Activated naive CD8-positive, alpha-beta T cell treated with anti-CD3 and anti-CD28 coated beads, Interleukin-2, amount 10 ng/mL, durations not matched to agents 7 days and 5 days (primary cell): ENCODE data around the gene ARNT2. TPM values are rescaled to one million over a fixed set of nuclear protein-coding genes. Genes with fewer than 3 reads are reported as not detected.

Experiments used
- ATAC-seq: fragments of 150-1000 bp; cut with Tn5 transposase; one replicate; pipeline ENCODE4 v1.10.0; 2021; ENCODE audit warnings: low read depth, moderate library complexity
- POLR2A ChIA-PET: fragments of 350-600 bp; sonication (Branson Sonifier 250); formaldehyde crosslinking; loops from one replicate; lab custom pipeline; 2021; ENCODE audit warnings: antibody characterized with exemption; lab: Charles Lee
- DNase-seq: peaks from one replicate; pipeline ENCODE4 v3.0.0; 2021
- H3K27ac Mint-ChIP-seq: one replicate; pipeline ENCODE4 v1.8.0; 2022; ENCODE audit warnings: mild to moderate bottlenecking, mixed read lengths
- H3K27me3 Mint-ChIP-seq: one replicate; pipeline ENCODE4 v1.8.0; 2022; ENCODE audit warnings: mild to moderate bottlenecking, moderate library complexity, mixed read lengths
- H3K36me3 Mint-ChIP-seq: one replicate; pipeline ENCODE4 v1.8.0; 2021; ENCODE audit warnings: mild to moderate bottlenecking, mixed read lengths
- H3K4me1 Mint-ChIP-seq: one replicate; pipeline ENCODE4 v1.8.0; 2021; ENCODE audit warnings: mixed read lengths
- H3K4me3 Mint-ChIP-seq: one replicate; pipeline ENCODE4 v1.8.0; 2022; ENCODE audit warnings: mild to moderate bottlenecking, moderate library complexity, mixed read lengths
- H3K9me3 Mint-ChIP-seq: one replicate; pipeline ENCODE4 v1.8.0; 2021; ENCODE audit warnings: mixed read lengths
- total RNA-seq, 2 experiments: library from RNA; stranded (reverse); gene quantifications; one replicate each; pipeline ENCODE4 v1.2.3, GENCODE V29; 2021

Gene ARNT2
- total RNA-seq, 2 experiments from 2014 or later, result not detected

DNA sequence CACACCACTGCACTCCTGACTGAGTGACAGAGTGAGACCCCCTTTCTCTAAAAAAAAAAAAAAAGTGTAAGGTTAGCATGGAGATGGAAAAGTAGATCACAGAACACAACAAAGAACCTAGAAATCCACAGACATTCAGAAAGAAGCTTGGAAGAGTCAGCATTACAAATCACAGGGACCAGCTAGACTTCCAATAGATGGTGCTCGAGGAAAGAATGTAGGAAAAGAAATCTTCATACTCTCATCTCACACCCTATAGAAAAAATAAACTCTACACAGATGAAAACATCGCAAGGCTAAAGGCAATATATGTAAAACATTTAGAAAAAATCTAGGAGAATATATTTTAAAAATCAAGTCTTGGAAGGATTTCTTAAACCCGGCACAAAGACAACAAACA, 196.4 kb downstream of the ARNT2 start:
- Mint-ChIP-seq H3K36me3 (no peaks in the 10 kb centered on the region), H3K9me3 (no peaks in the 10 kb centered on the region), H3K4me1 (no peaks in the 10 kb centered on the region), H3K4me3 (no peak overlapping the region), H3K27me3 (peaks cover 12% of the 10 kb centered on the region), H3K27ac (no peak overlapping the region)
- POLR2A ChIA-PET, result no interaction called here
- DNase-seq (no peak), ATAC-seq (no peak)

DNA sequence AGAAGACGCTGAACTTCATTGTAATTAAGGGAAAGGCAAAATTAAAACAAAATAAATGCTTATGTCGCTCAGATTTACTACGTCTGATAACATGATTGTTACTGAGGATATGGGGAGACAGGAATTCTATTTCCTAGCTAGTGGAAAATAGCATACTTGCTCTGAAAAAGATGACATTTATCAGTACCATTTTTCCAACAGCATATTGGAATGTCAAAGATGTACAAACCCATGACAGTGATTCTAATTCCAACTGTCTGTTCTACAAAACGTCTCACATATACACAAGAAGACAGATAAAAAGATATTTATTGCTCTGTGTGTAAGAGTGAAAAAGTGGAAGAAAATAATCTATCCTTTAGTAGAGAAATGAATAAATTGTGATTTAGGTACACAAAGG, 197.1 kb downstream of the ARNT2 start:
- DNase-seq (no peak), ATAC-seq (no peak)
- no peak overlapping the region for H3K4me3 Mint-ChIP-seq
- H3K4me1 Mint-ChIP-seq, result no peaks in the 10 kb centered on the region
- H3K27ac Mint-ChIP-seq, result no peak overlapping the region
- no peaks in the 10 kb centered on the region for H3K36me3 Mint-ChIP-seq
- peaks cover 12% of the 10 kb centered on the region for H3K27me3 Mint-ChIP-seq
- H3K9me3 Mint-ChIP-seq, result no peaks in the 10 kb centered on the region
- POLR2A ChIA-PET, result no interaction called here

DNA sequence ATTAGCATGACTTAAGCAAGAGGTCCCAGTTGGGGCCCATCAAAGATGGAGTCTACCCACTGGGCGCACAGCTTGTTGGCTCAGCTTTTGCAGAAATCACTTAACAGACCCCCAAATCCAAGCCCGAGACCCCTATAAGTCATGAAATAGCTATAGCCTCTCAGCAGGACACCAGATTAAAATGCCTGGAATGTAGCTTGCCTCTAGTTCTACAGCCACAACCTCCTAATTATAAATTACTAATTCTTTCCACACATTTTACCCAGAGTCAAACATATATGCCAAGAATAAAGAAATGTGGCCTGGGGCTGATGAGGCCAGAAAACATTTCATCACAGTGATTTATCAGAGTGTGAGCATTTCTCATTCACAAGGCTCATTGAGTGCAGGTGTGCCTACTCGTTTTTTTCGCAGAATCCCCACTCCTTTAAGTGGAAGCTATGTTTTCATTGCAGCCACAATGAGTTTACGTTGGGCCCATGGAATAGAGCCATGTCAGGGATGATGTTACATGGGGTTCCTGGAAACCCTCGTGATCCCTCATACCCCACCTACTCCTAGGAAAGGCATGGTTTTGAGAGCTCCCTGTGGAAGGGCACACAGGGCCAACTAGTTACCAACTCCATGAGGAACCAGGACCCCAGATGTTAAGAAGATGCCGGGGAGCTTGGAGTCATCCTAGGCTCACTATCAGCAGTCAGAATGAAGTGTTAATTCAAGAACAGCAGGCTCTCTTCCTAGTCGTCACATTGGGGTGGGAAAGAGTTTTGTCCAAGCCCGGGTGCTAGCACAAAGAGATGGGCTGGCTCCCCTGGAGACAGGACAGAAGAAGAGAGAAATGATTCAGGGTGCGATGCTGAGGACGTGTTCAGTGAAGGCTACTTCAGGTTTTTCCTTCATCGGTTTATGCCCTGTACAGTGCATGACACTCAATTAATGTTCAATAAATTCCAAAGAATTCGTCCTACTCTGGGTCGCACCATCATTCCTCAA, 200.7 kb downstream of the ARNT2 start:
- Mint-ChIP-seq H3K9me3 (no peaks in the 10 kb centered on the region), H3K4me1 (peaks cover 1% of the 10 kb centered on the region), H3K27me3 (peaks cover 6% of the 10 kb centered on the region), H3K27ac (no peak overlapping the region), H3K36me3 (no peaks in the 10 kb centered on the region), H3K4me3 (no peak overlapping the region)
- POLR2A ChIA-PET, result no interaction called here
- DNase-seq (no peak), ATAC-seq (no peak)

DNA sequence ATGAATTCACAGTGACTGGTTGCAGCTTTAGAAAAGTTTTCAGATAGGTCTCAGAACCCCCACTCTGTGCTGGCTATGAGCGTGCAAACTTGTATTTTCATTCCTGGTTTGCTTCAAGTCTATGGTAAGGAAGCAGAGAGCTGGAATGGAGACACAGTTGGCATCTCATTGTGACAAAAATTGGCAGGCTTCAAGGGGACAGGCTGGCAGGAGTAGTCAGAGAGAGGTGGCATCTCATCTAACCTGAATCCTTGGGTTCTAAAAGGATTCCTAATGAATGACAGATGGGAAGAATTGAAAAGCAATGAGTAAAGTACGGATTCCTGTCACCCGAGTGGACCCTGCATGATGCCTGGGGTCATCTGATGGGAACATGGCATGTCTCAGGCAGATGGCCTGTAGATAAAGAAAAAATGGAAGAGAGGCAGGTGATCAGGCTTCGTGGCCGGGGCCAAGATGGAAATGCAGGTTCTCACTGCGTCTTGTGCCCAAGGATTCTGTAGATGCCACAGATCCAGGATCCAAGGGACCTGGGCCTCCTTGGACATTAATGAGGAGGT, 201.5 kb downstream of the ARNT2 start:
- no peak overlapping the region for H3K27ac Mint-ChIP-seq
- DNase-seq (no peak), ATAC-seq (no peak)
- no peaks in the 10 kb centered on the region for H3K36me3 Mint-ChIP-seq
- H3K9me3 Mint-ChIP-seq, result no peaks in the 10 kb centered on the region
- POLR2A ChIA-PET, result no interaction called here
- H3K4me3 Mint-ChIP-seq, result no peak overlapping the region
- peaks cover 3% of the 10 kb centered on the region for H3K27me3 Mint-ChIP-seq
- peaks cover 1% of the 10 kb centered on the region for H3K4me1 Mint-ChIP-seq

DNA sequence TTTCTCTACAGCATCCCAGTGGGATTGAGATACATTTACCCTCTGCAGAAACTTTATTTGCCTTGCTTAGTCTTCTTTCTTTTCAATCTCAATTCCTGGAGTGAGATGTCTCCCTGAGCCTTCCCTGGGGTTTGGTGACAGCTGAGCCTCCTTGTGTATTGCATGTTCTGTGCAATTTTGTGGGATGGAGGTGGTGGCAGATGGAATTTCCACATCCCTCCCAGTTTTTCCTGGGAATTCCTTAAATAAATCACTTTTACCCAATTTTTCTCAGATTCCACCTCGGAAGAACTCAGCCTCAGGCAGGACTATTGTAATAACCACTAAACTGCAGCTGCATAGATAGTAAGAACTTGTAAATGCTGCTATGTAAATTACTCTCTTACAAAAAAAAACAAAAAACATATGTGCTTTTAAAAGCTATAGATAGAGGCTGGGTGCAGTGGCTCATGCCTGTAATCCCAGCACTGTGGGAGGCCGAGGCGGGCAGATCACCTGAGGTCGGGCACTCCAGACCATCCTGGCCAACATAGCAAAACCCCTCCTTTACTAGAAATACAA, 202.4 kb downstream of the ARNT2 start:
- POLR2A ChIA-PET, result no interaction called here
- Mint-ChIP-seq H3K4me1 (peaks cover 1% of the 10 kb centered on the region), H3K4me3 (no peak overlapping the region), H3K27me3 (peaks cover 3% of the 10 kb centered on the region), H3K27ac (no peak overlapping the region), H3K9me3 (no peaks in the 10 kb centered on the region), H3K36me3 (no peaks in the 10 kb centered on the region)
- ATAC-seq, result no peak
- no peak for DNase-seq

DNA sequence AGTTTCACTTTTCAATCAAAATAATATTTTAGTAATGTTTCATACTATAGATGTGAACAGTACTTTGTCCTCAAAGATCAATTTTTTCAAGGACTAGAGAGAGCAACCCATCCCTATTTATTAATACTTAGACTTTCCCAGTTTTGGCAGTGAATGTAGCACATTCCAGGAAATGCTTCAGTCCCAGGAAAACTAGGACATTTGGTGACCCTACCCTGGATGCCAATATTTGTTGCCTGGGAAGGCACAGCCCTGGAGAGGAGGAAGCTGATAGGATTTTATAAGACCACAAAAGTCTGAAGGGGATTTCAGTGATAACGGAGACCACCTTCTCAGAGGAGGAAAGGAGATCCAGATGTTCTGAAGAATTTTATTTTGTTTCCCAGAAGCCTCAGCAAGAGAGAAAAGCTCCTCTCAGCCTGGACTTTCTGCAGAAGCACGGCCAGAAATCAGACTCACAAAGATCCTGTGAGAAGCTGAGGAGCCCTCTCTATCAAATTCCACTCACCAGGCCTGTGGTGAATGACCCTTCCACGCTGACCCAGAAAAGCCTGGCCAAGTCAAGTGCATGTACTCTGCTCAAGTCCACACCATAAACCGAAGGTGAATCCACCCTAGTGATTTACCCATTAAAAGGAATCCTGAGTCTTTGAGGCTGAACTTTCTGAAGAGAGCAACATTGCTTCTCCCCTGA, 203.3 kb downstream of the ARNT2 start:
- Mint-ChIP-seq H3K36me3 (no peaks in the 10 kb centered on the region), H3K4me1 (peaks cover 1% of the 10 kb centered on the region), H3K27me3 (peaks cover 3% of the 10 kb centered on the region), H3K9me3 (no peaks in the 10 kb centered on the region), H3K27ac (no peak overlapping the region), H3K4me3 (no peak overlapping the region)
- ATAC-seq (no peak), DNase-seq (no peak)
- POLR2A ChIA-PET, result no interaction called here

DNA sequence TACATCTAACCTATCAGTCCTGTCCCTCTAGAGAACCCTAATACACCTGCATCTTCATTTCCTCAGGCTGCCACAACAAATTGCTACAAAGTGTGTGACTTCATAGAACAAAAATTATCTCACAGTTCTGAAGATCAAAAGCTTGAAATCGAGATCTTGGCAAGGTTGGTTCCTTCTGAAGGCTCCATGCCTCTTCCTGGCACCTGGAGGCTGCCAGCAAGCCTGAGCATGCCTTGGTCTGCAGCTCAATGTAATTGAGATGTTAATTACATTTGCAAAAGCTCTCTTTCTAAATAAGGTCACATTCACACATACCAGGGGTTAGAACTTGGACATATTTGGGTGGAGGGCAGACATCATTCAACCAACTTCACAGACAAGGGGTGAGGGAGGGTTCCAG, 204.5 kb downstream of the ARNT2 start:
- H3K4me1 Mint-ChIP-seq, result peaks cover 1% of the 10 kb centered on the region

DNA sequence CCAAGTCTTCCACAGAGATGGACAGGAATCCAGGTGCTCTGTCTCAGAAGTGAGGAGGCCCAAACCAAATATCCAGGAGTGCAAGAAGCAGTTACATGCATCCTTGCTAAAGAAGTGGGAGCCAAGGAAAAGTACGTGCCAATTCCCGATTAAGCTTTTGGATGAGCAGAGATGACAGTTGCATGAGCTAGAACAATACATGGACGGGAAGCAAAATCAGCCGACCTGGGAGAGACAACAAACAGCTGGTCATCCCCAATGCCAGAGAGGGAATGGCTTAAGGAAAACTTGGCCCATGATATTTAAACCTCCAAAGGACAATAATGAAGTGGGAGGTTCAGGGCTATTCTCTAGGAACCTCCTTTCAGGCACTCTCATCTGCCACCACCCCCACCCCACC, 204.9 kb downstream of the ARNT2 start:
- POLR2A ChIA-PET, result no interaction called here
- Mint-ChIP-seq H3K27me3 (no peaks in the 10 kb centered on the region), H3K36me3 (no peaks in the 10 kb centered on the region), H3K27ac (no peak overlapping the region), H3K4me1 (peaks cover 1% of the 10 kb centered on the region), H3K9me3 (no peaks in the 10 kb centered on the region), H3K4me3 (no peak overlapping the region)
- ATAC-seq, result no peak
- DNase-seq, result no peak

More for the DNA sequence above, 204.5 kb downstream of the ARNT2 start:
- ATAC-seq (no peak), DNase-seq (no peak)
- Mint-ChIP-seq H3K4me3 (no peak overlapping the region), H3K27me3 (peaks cover under 1% of the 10 kb centered on the region), H3K36me3 (no peaks in the 10 kb centered on the region), H3K27ac (no peak overlapping the region), H3K9me3 (no peaks in the 10 kb centered on the region)
- POLR2A ChIA-PET, result no interaction called here

DNA sequence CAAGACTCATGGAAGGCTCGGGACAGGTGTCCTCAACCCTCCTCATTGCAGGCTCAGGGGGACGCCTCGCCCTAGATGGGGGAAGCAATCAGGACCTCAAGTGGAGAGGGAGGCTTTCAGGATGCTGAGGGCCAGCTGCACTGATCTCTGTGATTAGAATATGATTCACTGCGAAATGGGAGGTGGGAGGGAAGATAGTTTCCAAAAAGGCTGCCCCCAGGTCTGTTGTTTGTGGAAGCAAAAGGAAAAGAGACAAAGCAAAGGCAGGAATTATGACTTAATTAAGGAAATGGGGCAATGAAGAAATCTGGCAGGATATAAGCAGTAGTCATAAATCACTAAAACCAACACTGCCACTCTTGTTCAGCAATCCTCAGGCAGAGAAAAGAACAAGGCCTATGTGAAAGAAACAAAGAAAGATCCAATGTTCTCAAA, 205.3 kb downstream of the ARNT2 start:
- POLR2A ChIA-PET, result no interaction called here
- Mint-ChIP-seq H3K4me1 (peaks cover 1% of the 10 kb centered on the region), H3K4me3 (no peak overlapping the region), H3K36me3 (no peaks in the 10 kb centered on the region), H3K9me3 (no peaks in the 10 kb centered on the region), H3K27ac (no peak overlapping the region), H3K27me3 (no peaks in the 10 kb centered on the region)
- DNase-seq (no peak), ATAC-seq (no peak)

DNA sequence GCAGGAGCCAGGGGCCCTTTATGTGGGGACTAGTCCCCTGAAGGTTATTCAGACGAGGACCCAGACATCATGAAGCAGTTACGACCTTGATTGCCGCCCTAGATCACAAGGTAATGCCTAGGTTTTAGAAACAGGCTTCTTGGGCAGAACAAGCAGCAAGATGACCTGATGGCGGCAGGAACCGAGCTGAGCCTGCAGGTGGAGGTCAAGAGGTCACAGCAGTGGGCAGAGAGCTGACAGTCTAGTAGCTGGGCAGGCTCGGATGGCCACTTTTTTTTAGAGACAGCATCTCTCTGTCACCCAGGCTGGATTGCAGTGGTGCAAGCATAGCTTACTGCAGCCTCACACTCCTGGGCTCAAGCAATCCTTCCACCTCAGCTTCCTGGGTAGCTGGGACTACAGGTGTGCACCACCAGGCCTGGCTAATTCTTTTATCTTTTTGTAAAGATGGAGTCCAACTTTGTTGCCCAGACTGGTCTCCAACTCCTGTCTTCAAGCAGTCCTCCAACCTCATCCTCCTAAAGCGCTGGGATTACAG, 207.4 kb downstream of the ARNT2 start:
- H3K4me3 Mint-ChIP-seq, result no peak overlapping the region
- no peaks in the 10 kb centered on the region for H3K36me3 Mint-ChIP-seq
- H3K27ac Mint-ChIP-seq, result no peak overlapping the region
- POLR2A ChIA-PET, result no interaction called here
- DNase-seq (no peak), ATAC-seq (no peak)
- H3K27me3 Mint-ChIP-seq, result no peaks in the 10 kb centered on the region
- H3K9me3 Mint-ChIP-seq, result no peaks in the 10 kb centered on the region
- H3K4me1 Mint-ChIP-seq, result peaks cover 1% of the 10 kb centered on the region

DNA sequence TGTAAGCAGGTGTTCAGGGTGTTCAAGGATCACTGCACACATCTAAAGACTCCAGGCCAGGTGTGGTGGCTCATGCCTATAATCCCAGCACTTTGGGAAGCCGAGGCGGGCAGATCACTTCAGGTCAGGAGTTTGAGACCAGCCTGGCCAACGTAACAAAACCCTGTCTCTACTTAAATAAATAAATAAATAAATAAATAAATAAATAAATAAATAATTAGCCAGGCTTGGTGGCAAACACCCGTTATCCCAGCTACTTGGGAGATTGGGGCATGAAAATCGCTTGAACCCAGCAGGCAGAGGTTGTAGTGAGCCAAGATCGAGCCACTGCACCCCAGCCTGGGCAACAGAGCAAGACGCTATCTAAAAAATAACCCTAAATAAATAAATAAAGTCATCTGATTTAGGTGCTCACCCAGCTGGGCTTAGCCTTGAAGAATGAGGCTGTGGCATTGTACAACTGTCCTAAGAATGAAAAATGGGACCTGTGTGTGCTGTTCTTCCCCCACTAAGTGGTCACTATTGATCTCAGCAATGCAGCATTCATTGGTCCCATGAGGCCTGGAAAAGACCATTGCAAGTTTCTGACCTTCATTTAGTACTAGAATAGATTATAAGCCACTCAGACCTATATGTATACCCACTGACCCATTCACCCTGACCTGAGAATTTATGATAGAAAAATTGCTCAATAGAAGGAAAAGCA, 208.1 kb downstream of the ARNT2 start:
- H3K27me3 Mint-ChIP-seq, result no peaks in the 10 kb centered on the region
- POLR2A ChIA-PET, result no interaction called here
- no peak for DNase-seq
- H3K36me3 Mint-ChIP-seq, result no peaks in the 10 kb centered on the region
- no peak for ATAC-seq
- no peaks in the 10 kb centered on the region for H3K9me3 Mint-ChIP-seq
- H3K27ac Mint-ChIP-seq, result no peak overlapping the region
- no peak overlapping the region for H3K4me3 Mint-ChIP-seq
- H3K4me1 Mint-ChIP-seq, result peaks cover 1% of the 10 kb centered on the region

DNA sequence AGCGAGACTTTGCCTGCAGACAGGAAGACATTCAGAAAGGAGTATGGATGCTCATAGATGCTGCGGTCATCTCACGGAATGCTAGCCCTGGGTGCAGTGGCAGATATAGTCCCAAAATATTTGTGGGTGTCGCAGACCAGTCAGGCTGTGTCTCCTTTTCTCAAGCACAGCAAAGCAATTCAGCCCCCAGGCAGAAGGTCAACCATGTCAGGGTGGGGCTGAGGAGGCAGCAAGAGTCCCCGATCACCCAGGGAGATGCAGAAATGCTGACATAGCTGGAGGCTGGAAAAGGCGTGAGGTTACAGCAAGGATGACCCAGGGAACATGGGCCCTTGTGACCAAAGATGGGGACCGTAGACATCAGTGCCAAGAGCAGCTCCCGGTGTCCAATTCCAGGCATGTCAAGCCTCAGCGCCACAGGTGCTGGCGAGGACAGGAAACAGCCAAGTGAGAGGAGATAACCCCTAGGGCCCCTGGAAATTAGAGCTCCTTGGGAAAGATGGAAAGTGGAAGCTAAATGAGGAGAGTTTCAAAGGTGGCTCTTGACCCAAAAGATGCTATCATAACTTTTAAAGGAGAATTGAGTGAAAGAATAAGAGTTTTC, 209.7 kb downstream of the ARNT2 start:
- POLR2A ChIA-PET, result no interaction called here
- peaks cover 1% of the 10 kb centered on the region for H3K27me3 Mint-ChIP-seq
- no peaks in the 10 kb centered on the region for H3K36me3 Mint-ChIP-seq
- H3K9me3 Mint-ChIP-seq, result no peaks in the 10 kb centered on the region
- H3K4me1 Mint-ChIP-seq, result peaks cover 1% of the 10 kb centered on the region
- H3K4me3 Mint-ChIP-seq, result no peak overlapping the region
- DNase-seq (no peak), ATAC-seq (no peak)
- no peak overlapping the region for H3K27ac Mint-ChIP-seq
